Stimulated activated CD4-positive, alpha-beta T cell treated with anti-CD3 and anti-CD28 coated beads, Interleukin-15, amount 100 ng/mL, for 48 hours (primary cell): ENCODE data around the gene AOPEP.

Experiments
- DNase-seq, 2 donors: peaks; one replicate each; pipeline ENCODE4 v3.0.0-alpha.2; 2020; ENCODE audit warnings: low read depth in 2 of 2

The AOPEP gene

GRCh38 chr9:95079461-95079860, 353.0 kb downstream of the AOPEP start:
- no peak for DNase-seq

- no peak for DNase-seq
Observed at GRCh38 chr9:95080961-95081647, 354.6 kb downstream of the AOPEP start.

GRCh38 chr9:95081998-95082397, 355.5 kb downstream of the AOPEP start:
- DNase-seq, result no peak

DNA sequence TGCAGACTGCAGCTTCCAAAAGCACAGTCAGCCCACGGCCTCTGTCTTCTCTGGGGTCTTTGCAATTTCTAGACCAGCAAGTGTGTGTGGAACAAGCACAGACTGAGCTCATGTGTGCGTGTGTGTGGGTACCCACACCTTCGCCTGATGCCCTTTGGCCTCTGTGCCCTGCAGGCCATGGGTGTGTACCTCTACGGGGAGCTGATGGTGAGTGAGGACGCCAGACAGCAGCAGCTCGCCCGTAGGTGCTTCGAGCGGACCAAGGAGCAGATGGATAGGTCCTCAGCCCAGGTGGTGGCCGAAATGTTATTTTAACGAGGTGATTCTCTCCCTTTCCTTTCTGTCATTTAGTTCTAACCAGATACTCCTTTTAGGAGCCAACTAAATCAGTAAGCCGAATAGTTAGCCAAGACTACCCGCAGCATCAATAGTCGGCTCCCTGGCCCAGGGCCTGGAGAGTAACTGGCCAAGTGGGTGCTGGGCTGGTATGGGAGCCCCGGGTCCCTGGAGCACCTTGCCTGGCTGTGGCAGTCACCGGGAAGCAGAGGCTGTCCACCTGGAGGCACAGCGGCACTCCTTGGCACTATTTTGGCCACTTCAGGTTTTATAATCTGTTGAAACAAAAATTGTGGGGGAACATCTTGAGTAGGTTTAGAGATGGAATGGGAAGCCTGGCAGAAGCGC, 356.0 kb downstream of the AOPEP start:
- no peak for DNase-seq

GRCh38 chr9:95083086-95083768, 356.7 kb downstream of the AOPEP start:
- DNase-seq, result no peak

DNA sequence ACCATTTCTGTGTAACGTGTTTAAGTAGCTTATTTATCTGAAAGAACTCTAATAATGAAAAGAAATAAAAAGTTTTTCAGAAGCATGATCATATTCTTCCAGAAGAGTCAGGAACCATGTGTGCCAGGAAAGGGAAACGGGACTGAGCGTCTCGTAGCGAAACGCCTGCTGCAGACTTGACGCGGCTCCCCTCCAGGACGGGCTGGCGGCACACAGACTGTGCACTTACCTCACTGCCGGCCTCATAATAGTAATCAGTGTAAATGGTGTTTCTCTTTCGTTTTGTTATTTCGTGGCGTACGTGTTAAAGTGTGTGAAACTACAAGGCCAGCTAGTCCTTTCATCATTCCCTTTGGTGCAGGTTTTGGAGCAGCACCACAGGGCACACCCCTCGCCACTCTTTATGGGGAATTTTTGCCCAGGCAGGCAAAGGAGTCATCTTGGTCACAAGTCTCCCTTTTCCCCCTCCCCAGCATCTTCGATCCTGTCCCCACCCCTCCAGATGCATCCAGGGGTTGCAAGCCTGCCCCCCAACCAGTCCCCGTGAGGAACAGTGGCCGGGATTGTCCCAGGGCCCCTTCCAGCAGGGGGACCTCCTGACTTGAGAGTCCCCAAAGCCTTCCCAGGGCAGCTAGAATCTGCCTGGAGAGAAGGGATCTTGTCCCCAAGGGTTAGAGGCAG, 357.9 kb downstream of the AOPEP start:
- DNase-seq, result no peak

- no peak for DNase-seq
Observed at GRCh38 chr9:95085036-95085770, 358.7 kb downstream of the AOPEP start.

DNA sequence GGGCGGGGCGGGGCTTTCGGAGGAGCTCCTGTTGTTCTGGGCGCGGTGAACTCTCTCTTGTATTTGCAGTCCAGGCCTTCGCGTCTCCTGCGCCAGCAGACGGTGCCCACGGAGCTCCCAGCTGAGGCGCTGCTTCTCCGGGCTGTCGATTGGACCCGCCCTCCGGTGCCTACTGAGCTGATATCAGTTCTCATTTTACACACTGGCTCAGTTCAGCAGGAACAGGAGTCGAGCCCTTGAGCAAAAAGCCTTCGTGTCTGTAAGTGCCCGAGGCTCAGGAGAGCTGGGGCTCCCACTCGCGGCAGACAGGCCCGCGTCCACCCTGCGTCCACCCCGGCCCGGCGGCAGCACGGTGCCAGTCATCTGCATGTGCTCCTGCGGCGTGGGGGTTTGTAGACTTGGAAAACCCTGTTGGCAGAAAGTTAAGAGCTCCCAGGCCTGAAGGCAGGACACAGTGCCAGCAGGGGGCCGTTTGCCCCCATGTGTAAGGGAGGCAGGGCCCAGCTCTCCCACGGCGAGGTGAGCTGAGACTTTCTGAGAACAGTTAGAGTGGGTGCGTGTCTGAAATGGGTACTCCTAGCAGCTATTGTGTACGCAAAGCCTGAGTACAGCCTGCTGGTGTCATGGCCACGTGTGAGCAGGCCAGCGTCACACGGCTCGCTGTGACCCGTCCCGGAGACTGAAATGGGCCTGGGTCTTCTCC, 359.5 kb downstream of the AOPEP start:
- no peak for DNase-seq

- no peak for DNase-seq
Observed at GRCh38 chr9:95086564-95086955, 360.1 kb downstream of the AOPEP start.

DNA sequence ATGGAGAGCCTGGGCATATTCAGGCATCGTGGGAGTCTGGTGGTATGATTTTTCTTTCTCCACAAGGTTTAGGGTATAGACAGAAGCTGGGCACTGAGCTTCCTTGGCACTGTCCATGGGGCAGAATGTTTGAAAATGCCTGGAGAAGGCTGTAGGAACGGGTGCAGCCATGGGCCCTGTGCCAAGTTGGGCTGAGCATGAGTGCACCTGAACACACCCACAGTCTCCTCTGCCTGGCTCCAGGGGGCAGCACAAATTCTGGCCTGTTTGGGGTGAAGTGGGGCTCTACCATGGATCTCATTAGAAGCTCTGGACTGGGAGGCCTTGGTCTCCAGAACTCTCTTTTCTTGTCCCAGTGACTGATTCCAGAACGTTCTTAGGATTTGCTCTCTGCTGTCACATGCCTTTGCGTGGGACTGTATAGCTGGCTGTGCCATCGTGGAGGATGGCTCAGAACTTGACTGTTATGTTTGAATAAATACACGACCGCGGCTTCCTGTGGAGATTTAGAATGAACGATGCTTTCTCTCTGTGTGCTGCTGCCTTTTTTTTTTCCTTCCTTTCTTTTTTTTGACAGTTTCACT, 361.3 kb downstream of the AOPEP start:
- DNase-seq, result no peak

- DNase-seq, result no peak
Observed at GRCh38 chr9:95088421-95089161, 362.1 kb downstream of the AOPEP start.

DNA sequence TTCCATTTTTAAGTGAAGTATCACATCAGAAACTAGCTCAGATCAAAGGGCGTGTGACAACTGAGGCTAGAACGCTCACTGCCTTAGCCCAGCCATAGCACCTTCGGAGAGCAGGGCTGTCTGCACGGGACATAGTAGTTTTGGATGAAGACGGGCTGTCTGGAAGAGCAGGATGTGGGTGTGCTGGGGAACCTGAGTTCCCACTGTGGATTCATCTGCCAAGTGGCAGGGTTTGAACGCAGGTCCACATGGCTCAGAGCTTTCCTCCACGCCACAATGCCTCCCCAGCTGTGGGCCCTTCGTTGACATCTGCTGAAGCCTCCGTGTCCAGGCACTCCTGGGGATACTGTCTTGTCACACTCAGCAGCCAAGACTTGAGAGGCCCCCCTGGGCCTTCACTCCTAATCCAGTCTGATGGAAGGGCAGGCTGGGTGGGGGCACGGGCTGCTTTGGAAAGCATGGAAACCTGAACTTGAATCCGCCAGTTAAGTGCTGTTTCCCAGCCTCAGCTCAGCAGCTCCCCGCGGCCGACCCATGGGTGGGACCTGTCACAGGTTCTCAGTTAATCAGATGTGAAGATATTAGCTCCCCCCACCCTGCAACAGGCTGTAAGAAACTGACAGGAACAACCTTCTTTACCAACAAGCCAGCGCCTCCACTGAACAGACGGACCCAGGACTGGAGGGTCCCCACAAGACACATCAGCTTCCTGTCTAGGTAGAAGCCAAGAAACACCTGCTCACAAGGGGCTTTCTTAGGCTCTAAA, 362.9 kb downstream of the AOPEP start:
- DNase-seq, result no peak

DNA sequence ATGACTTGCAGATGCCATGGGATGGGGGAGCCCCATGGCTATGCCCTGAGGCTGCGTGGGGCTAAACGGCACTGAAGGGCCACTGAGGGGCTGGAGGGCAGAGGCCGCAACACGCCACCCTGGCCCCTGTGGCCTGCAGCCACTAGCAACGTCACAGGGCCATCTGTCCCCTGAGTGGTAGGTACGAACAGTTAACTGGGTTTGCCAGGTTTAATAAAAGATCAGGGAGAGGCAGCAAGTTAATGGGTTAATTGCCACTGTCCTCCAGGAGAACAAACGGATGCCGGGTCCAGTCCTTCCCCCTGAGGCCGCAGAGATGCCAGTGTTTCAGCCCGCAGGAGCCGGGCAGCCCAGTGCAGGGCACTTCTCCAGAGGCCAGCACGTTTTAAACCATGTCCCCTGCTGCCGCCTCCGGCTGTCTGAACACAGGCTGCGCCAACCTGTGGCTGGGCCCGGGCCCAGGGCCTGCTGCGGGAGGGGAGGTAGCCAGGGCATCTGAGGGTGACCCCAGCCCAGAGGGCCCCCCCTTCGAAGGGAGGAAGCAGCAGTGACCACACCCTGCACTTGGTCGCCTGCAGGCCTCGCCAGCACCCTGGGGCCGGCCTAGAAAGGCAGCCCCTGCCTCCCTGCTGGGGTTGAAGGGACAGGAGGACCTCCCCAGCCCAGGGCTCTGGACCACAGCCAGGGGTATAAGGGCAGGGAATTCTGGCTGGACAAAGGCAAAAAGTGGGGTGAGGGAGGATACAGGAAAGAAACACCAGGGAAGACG, 363.7 kb downstream of the AOPEP start:
- DNase-seq, result no peak

DNA sequence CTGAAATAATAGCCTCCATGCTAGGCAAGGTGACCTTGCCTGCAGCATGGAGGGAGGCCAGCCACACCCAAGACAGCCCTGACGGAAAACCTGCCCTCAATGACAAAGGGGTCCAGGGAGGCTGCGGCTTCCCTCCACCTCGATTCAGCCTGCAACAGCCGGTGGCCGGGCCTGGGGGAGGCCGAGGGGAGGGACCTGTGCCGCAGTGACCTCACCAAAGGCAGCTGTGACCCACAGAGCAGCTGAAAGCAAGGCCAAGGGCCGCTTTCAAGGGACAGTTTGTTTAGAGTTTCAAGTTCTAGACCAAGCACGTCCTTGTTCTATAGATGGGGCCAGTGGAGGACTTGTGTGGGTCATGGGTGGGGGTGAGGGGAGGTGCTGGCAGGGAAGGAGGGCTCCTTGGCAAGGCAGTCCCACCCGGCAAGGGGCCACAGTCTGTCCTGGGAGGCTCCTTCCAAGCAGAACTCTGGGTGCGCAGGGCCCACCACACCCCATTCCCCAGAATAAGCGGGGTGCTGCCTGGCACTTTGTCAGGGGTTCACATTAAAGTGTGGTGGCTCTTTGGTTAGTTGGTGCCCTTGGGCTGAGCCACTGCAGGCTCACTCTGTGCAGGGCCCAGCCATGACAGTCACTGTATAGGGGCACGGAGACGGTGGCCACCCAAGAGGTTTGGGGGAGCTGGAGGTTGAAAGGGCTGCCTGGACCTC, 364.5 kb downstream of the AOPEP start:
- DNase-seq, result no peak

GRCh38 chr9:95091601-95092261, 365.2 kb downstream of the AOPEP start:
- no peak for DNase-seq

- no peak for DNase-seq
Observed at GRCh38 chr9:95092262-95093072, 366.0 kb downstream of the AOPEP start.
